Left lung (tissue), 10 donors: Measurements from ENCODE around the gene ANKMY1. TPM values are rescaled to one million over a fixed set of nuclear protein-coding genes. Genes with fewer than 3 reads are reported as not detected.

Experiments used
- ATAC-seq: fragments of 200-7000 bp; cut with Tn5 transposase; one replicate; pipeline ENCODE4 v1.9.1; 2020; ENCODE audit warnings: moderate library complexity
- DNase-seq, 4 donors: peaks; one replicate each; pipeline ENCODE4 v3.0.0-alpha.2; 2013 to 2020
- H3K27ac ChIP-seq, 2 donors: fragments of 200-600 bp; sonication (generic) in 1 of 2; one replicate each; pipeline versions ENCODE4 v1.5.0 to v1.8.0; 2020 to 2021
- H3K27me3 ChIP-seq, 2 donors: fragments of 200-600 bp; sonication (generic) in 1 of 2; one replicate each; pipeline versions ENCODE4 v1.5.0 to v1.8.0; 2020 to 2021
- H3K36me3 ChIP-seq, 2 donors: fragments of 200-600 bp; sonication (generic) in 1 of 2; one replicate each; pipeline versions ENCODE4 v1.5.0 to v1.8.0; 2020 to 2021
- H3K4me1 ChIP-seq, 2 donors: fragments of 200-600 bp; one replicate each; pipeline ENCODE4 v1.8.0; 2021
- H3K4me3 ChIP-seq, 2 donors: fragments of 200-600 bp; sonication (generic) in 1 of 2; one replicate each; pipeline versions ENCODE4 v1.5.0 to v1.8.0; 2020 to 2021; ENCODE audit warnings: mild to moderate bottlenecking in 1 of 2
- H3K9me3 ChIP-seq, 2 donors: fragments of 200-600 bp; sonication (generic) in 1 of 2; one replicate each; pipeline versions ENCODE4 v1.5.0 to v1.8.0; 2020 to 2021
- intact Hi-C, 2 donors: fragments of 100-400 bp; cut with DNase I; formaldehyde crosslinking; loops; one replicate each; pipeline versions ENCODE4 v1.11.2 to v1.14.2; 2022
- polyA plus RNA-seq, 6 donors: library from polyadenylated mRNA; unstranded; fragments of 120-200 nt; gene quantifications; one replicate each; pipeline ENCODE4 v1.2.1, GENCODE V29; 2013; ENCODE audit not compliant: insufficient read length in 6 of 6
- total RNA-seq, 2 donors: library from RNA; stranded (reverse); fragmentation: NEBNext Ultra II Directional; extraction: Animal tissue kit (Norgen Biotek cat#: 25700); gene quantifications; one replicate each; pipeline ENCODE4 v1.2.1, GENCODE V29; 2021
- TF ChIP-seq, protein P1 (sequence below), 2 donors: fragments of 200-600 bp; sonication (generic) in 1 of 2; IDR thresholded peaks; one replicate each; pipeline versions ENCODE4 v1.5.0 to v1.8.0; 2021; ENCODE audit warnings: antibody characterized with exemption in 2 of 2
- donor health status: DM: no; HTN: yes; CAD: no.
- donor health status: DM: no; HTN: no; CAD: no.

ANKMY1 gene
- total and polyA plus RNA-seq, 8 donors: 11.8 to 20.1 (median 15.1) TPM

DNA sequence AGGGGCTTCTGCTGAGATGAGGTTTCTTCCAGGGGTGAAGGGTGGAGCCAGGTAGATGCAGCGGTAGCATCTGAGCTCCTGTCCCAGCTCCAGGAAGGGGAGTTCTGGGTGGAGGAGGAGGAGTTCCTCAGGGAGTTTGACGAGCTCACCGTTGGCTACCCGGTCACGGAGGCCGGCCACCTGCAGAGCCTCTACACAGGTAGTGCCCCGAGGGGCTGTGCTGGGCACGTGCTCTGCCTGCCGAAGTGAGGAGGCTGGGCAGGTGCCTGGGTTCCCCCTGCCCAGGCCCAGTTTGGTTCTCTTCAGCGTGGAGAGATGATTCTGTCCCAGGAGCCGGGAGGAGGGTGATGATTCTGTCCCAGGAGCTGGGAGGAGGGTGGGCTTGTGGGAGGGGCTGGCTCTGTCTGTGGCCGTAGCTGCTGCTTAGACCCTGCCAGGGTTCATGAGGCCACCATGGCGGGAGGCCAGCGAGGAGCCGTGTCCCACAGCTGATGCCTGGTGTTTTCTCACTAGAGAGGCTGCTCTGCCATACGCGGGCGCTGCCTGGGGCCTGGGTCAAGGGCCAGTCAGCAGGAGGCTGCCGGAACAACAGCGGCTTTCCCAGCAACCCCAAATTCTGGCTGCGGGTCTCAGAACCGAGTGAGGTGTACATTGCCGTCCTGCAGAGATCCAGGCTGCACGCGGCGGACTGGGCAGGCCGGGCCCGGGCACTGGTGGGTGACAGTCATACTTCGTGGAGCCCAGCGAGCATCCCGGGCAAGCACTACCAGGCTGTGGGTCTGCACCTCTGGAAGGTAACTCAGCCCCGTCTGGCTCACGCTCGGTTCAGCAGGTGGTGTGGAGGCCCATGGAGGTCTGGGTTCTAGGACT lies 37.0 kb upstream of the ANKMY1 start:
- H3K27ac ChIP-seq: no peak overlapping the region

DNA sequence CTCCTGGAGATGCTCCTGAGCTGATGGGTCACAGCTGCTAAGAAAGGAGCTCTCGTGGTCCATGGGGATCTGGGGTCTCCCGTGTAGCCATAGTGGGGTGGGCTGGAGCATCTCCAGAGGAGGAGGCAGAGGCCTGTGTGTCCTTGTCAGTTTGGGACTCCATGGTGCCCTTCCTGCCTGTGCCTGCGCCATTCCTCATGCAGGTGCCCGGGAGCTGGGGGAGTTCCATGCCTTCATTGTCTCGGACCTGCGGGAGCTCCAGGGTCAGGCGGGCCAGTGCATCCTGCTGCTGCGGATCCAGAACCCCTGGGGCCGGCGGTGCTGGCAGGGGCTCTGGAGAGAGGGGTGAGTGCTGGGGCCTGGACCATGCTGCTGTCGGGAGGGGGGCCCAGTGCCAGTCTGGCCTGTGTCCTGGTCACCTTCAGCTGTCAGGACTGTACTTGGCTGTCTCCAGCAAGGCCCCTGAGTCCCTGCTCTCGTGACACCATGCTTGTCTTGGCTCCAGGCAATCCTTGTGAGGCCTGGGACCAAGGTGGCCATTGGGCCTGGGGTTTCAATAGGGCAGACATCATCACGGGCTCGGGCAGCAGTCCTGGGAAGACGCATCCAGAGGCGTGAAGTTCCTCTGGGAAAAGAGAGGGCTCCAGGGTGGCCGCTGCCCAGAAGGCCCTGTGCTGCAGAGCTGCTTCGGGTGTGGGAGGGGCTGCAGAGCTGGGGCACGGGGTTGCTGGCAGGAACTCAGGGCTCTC lies 36.1 kb upstream of the ANKMY1 start:
- H3K27ac ChIP-seq: no peak overlapping the region
- no peaks in the 10 kb centered on the region for H3K9me3 ChIP-seq
- DNase-seq (peak in 2 of 4 donors; percentile 24 to 72), ATAC-seq (no peak)
- intact Hi-C loops: no loop called here
- TF ChIP-seq, protein P1, sequence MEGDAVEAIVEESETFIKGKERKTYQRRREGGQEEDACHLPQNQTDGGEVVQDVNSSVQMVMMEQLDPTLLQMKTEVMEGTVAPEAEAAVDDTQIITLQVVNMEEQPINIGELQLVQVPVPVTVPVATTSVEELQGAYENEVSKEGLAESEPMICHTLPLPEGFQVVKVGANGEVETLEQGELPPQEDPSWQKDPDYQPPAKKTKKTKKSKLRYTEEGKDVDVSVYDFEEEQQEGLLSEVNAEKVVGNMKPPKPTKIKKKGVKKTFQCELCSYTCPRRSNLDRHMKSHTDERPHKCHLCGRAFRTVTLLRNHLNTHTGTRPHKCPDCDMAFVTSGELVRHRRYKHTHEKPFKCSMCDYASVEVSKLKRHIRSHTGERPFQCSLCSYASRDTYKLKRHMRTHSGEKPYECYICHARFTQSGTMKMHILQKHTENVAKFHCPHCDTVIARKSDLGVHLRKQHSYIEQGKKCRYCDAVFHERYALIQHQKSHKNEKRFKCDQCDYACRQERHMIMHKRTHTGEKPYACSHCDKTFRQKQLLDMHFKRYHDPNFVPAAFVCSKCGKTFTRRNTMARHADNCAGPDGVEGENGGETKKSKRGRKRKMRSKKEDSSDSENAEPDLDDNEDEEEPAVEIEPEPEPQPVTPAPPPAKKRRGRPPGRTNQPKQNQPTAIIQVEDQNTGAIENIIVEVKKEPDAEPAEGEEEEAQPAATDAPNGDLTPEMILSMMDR (IDR thresholded peaks at IDR 0.05): no peak
- H3K27me3 ChIP-seq: no peaks in the 10 kb centered on the region
- peaks cover 0 to 95% of the 10 kb centered on the region in 2 donors for H3K36me3 ChIP-seq
- H3K4me1 ChIP-seq: peaks cover 0 to 1% of the 10 kb centered on the region in 2 donors
- no peak overlapping the region for H3K4me3 ChIP-seq

More for the DNA sequence above, 37.0 kb upstream of the ANKMY1 start:
- no peaks in the 10 kb centered on the region for H3K27me3 ChIP-seq
- TF ChIP-seq, protein P1 (IDR thresholded peaks at IDR 0.05): no peak
- H3K36me3 ChIP-seq: peaks cover 0 to 99% of the 10 kb centered on the region in 2 donors
- intact Hi-C loops: no loop called here
- H3K4me1 ChIP-seq: no peaks in the 10 kb centered on the region
- H3K9me3 ChIP-seq: no peaks in the 10 kb centered on the region
- no peak for ATAC-seq
- peak in 2 of 4 donors; percentile 28 to 72 for DNase-seq
- H3K4me3 ChIP-seq: no peak overlapping the region

DNA sequence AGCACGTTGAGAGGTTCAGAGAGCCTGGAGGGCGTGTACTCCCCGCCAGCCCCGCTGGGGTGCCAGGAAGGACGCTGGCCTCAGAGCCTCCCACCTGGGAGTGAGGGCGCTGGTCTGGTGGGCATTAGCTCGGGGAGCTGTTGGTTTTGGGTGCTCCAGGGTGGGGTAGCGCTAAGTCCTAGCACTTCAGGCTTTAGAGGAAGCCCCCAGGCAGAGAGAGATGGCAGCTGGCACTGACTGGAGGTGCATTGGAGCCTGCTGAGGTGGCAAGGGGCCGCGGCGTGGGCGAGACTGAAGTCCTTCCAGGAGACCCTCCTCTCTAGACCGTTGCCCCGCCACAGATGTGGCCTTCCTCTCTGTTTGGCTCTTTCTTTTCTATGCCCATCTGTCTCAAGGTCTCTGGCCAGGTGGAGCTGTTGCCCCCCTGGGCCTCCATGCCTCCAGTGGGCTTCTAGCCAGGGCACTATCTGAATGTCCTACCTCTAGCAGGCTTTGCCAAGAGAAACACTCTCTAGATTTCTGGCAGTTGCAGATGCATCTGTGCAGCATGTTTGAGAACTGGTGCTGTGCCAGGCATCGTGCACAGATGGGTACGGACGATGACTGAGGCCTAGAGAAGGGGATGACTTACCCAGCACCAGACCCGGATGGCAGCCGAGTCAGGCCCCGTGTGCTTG lies 35.4 kb upstream of the ANKMY1 start:
- DNase-seq (peak in 1 of 4 donors; percentile 65), ATAC-seq (no peak)
- Histone ChIP-seq H3K9me3 (no peaks in the 10 kb centered on the region), H3K4me1 (peaks cover 2 to 8% of the 10 kb centered on the region in 2 donors), H3K27ac (no peak overlapping the region), H3K4me3 (no peak overlapping the region), H3K36me3 (peaks cover 0 to 88% of the 10 kb centered on the region in 2 donors), H3K27me3 (no peaks in the 10 kb centered on the region)
- TF ChIP-seq, protein P1 (IDR thresholded peaks at IDR 0.05): no peak
- intact Hi-C loops: no loop called here

DNA sequence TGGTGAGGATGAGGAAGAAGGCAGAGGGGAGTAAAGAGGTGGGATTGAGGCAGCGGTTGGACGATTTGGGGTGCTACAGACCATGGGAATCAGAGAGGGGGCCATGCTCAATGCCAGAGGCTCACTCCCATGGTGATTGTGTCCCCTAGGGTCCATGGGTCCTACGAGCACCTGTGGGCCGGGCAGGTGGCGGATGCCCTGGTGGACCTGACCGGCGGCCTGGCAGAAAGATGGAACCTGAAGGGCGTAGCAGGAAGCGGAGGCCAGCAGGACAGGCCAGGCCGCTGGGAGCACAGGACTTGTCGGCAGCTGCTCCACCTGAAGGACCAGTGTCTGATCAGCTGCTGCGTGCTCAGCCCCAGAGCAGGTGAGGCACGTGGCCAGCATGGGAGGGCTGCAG lies 34.0 kb upstream of the ANKMY1 start:
- TF ChIP-seq, protein P1 (IDR thresholded peaks at IDR 0.05): no peak
- intact Hi-C loops: no loop called here

More for the DNA sequence above, 34.0 kb upstream of the ANKMY1 start:
- Histone ChIP-seq H3K27ac (no peak overlapping the region), H3K4me3 (no peak overlapping the region), H3K36me3 (peaks cover 0 to 74% of the 10 kb centered on the region in 2 donors), H3K9me3 (no peaks in the 10 kb centered on the region), H3K27me3 (no peaks in the 10 kb centered on the region), H3K4me1 (peaks cover 13 to 20% of the 10 kb centered on the region in 2 donors)
- DNase-seq: peak in 1 of 4 donors; percentile 67
- ATAC-seq: no peak
